ENCODE measurements around the gene ADD3.

DNA sequence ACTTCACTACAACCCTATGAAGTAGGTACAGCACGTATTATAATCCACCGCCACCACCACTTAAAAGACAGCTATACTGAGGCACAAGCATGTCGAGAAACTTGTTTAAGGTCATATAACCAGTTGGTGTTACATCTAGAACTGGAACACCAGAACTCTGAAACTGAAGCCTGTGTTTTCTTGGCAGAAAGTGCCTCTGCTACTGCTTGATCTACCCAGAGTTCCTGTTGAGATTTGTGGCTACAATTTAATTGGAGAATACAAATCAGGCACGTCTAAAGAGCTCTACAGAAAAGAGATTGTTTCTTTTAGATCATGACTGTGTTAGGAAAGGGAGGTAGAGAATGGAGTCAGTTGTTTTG is 4.3 kb upstream of the ADD3 start:
- TF ChIP-seq, protein P1, sequence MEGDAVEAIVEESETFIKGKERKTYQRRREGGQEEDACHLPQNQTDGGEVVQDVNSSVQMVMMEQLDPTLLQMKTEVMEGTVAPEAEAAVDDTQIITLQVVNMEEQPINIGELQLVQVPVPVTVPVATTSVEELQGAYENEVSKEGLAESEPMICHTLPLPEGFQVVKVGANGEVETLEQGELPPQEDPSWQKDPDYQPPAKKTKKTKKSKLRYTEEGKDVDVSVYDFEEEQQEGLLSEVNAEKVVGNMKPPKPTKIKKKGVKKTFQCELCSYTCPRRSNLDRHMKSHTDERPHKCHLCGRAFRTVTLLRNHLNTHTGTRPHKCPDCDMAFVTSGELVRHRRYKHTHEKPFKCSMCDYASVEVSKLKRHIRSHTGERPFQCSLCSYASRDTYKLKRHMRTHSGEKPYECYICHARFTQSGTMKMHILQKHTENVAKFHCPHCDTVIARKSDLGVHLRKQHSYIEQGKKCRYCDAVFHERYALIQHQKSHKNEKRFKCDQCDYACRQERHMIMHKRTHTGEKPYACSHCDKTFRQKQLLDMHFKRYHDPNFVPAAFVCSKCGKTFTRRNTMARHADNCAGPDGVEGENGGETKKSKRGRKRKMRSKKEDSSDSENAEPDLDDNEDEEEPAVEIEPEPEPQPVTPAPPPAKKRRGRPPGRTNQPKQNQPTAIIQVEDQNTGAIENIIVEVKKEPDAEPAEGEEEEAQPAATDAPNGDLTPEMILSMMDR (IDR thresholded peaks at IDR 0.05; ENCODE audit: extremely low read depth in 1 of 2, insufficient read depth in 1 of 2, low read depth in 1 of 2, low read length in 2 of 2): no peak
- TF ChIP-seq EZH2 (IDR thresholded peaks at IDR 0.05; ENCODE audit: borderline replicate concordance, low read depth, low read length, severe bottlenecking) (no peak), POLR2A (IDR thresholded peaks at IDR 0.05; ENCODE audit: low read depth, low read length) (no peak), JUN (IDR thresholded peaks at IDR 0.05; ENCODE audit: borderline replicate concordance, insufficient read depth, insufficient read length, low read depth) (no peak)
- TF ChIP-seq, protein P2, sequence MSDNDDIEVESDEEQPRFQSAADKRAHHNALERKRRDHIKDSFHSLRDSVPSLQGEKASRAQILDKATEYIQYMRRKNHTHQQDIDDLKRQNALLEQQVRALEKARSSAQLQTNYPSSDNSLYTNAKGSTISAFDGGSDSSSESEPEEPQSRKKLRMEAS (IDR thresholded peaks at IDR 0.05; ENCODE audit: insufficient read depth, insufficient read length): no peak
